ENCODE results near the gene WDPCP. TPM values are rescaled to one million over a fixed set of nuclear protein-coding genes. Genes with fewer than 3 reads are reported as not detected.

The WDPCP gene
- total and polyA plus RNA-seq, 4 donors: 1.1 to 7.6 (median 2.7) TPM

DNA sequence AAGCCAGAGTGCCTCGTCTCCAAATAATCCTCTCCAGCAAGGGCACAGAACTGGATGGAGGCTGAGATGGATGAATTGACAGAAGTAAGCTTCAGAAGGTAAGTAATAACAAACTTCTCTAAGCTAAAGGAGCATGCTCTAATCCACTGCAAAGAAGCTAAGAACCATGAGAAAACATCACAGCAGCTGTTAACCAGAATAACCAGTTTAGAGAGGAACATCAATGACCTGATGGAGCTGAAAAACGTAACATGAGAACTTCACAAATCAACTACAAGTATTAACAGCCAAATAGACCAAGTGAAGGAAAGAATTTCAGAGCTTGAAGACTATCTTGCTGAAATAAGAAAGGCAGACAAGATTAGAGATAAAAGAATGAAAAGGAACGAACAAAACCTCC lies 32.3 kb downstream of the WDPCP start:
- Histone ChIP-seq H3K36me3 (ENCODE audit: control insufficient read depth in 4 of 4, insufficient read depth in 3 of 4, low read depth in 1 of 4, low read length in 3 of 4) (no peaks in the 10 kb centered on the region), H3K4me3 (ENCODE audit: low read depth in 1 of 3, low read length in 3 of 3) (no peak overlapping the region), H3K9me3 (ENCODE audit: control insufficient read depth in 4 of 4, low read length in 3 of 4) (no peaks in the 10 kb centered on the region), H3K27ac (ENCODE audit: low read depth in 1 of 2, low read length in 2 of 2) (no peak overlapping the region), H3K27me3 (ENCODE audit: control insufficient read depth in 4 of 4, insufficient read depth in 4 of 4, low read length in 3 of 4) (no peaks in the 10 kb centered on the region), H3K4me1 (ENCODE audit: control insufficient read depth in 4 of 4, insufficient read depth in 4 of 4, low read length in 3 of 4) (no peaks in the 10 kb centered on the region), H3K9ac (ENCODE audit: low read depth in 1 of 2, low read length in 2 of 2) (no peak overlapping the region)
- TF ChIP-seq RXRA (IDR thresholded peaks at IDR 0.05): no peak
- no peak for TF ChIP-seq YY1 (IDR thresholded peaks at IDR 0.05)
- TF ChIP-seq FOXA1 (IDR thresholded peaks at IDR 0.05): no peak
- TF ChIP-seq HNF4A (conservative IDR thresholded peaks at IDR 0.05): no peak
- TF ChIP-seq, protein P1, sequence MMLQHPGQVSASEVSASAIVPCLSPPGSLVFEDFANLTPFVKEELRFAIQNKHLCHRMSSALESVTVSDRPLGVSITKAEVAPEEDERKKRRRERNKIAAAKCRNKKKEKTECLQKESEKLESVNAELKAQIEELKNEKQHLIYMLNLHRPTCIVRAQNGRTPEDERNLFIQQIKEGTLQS (IDR thresholded peaks at IDR 0.05): no peak
- TF ChIP-seq GABPA (IDR thresholded peaks at IDR 0.05 in 1 of 2, conservative IDR thresholded peaks at IDR 0.05 in 1 of 2): no peak
- TF ChIP-seq, protein P2, sequence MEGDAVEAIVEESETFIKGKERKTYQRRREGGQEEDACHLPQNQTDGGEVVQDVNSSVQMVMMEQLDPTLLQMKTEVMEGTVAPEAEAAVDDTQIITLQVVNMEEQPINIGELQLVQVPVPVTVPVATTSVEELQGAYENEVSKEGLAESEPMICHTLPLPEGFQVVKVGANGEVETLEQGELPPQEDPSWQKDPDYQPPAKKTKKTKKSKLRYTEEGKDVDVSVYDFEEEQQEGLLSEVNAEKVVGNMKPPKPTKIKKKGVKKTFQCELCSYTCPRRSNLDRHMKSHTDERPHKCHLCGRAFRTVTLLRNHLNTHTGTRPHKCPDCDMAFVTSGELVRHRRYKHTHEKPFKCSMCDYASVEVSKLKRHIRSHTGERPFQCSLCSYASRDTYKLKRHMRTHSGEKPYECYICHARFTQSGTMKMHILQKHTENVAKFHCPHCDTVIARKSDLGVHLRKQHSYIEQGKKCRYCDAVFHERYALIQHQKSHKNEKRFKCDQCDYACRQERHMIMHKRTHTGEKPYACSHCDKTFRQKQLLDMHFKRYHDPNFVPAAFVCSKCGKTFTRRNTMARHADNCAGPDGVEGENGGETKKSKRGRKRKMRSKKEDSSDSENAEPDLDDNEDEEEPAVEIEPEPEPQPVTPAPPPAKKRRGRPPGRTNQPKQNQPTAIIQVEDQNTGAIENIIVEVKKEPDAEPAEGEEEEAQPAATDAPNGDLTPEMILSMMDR (IDR thresholded peaks at IDR 0.05; ENCODE audit: low read depth, low read length, missing input control): no peak
- TF ChIP-seq, protein P3, sequence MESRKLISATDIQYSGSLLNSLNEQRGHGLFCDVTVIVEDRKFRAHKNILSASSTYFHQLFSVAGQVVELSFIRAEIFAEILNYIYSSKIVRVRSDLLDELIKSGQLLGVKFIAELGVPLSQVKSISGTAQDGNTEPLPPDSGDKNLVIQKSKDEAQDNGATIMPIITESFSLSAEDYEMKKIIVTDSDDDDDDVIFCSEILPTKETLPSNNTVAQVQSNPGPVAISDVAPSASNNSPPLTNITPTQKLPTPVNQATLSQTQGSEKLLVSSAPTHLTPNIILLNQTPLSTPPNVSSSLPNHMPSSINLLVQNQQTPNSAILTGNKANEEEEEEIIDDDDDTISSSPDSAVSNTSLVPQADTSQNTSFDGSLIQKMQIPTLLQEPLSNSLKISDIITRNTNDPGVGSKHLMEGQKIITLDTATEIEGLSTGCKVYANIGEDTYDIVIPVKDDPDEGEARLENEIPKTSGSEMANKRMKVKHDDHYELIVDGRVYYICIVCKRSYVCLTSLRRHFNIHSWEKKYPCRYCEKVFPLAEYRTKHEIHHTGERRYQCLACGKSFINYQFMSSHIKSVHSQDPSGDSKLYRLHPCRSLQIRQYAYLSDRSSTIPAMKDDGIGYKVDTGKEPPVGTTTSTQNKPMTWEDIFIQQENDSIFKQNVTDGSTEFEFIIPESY (IDR thresholded peaks at IDR 0.05): no peak
- TF ChIP-seq EGR1 (IDR thresholded peaks at IDR 0.05; ENCODE audit: low read depth in 2 of 2): no peak
- 94% methylated on average over 3 of the region's 3 CpGs for WGBS
- no peak for DNase-seq (ENCODE audit: low spot score)

DNA sequence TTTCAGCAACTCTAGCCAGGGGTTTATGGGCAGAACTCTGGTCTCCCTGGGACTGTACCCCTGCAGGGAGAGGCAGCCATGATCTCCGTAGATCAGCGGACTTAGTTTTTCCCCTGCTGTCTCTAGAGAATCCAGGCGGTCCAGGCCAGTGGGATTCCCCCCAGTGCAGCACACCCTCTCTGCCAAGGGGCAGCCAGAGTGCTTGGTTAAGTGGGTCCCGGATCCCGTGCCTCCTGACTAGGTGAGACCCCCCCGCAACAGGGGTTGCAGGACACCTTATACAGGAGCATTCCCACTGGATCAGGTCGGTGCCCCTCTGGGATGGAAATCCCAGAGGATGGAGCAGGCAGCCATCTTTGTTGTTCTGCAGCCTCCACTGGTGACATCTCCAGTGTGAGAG lies 33.0 kb downstream of the WDPCP start:
- no peak for DNase-seq (ENCODE audit: low spot score)

DNA sequence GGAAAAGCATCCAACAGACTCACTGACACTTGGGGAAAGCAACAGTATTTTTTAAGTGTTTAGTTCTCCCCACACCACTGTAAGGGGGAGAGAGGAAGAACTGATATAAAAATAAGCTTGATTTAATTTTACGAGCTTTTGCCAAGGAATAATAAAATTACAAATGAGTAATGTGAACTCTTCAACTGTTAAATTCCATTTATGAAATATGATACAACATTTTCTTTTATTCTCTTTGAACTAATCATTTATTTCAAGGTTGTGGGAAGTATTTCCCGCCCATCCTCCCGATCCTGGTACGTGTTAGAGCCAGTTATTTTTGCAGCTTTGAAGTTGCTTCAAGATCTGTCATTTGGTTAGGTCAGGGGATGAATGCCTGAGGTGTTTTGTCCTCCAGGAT lies 35.2 kb downstream of the WDPCP start:
- TF ChIP-seq HNF4G (IDR thresholded peaks at IDR 0.05): no peak
- no peak for TF ChIP-seq FOXA1 (IDR thresholded peaks at IDR 0.05)
- no peak for TF ChIP-seq FOXA2 (IDR thresholded peaks at IDR 0.05)
- TF ChIP-seq RAD21 (IDR thresholded peaks at IDR 0.05): no peak
- TF ChIP-seq, protein P1 (IDR thresholded peaks at IDR 0.05): no peak
- TF ChIP-seq GABPA (IDR thresholded peaks at IDR 0.05 in 1 of 2, conservative IDR thresholded peaks at IDR 0.05 in 1 of 2): no peak
- 93% methylated on average over 4 of the region's 4 CpGs for WGBS
- Histone ChIP-seq H3K9me3 (ENCODE audit: control insufficient read depth in 4 of 4, low read length in 3 of 4) (no peaks in the 10 kb centered on the region), H3K36me3 (ENCODE audit: control insufficient read depth in 4 of 4, insufficient read depth in 3 of 4, low read depth in 1 of 4, low read length in 3 of 4) (no peaks in the 10 kb centered on the region), H3K27me3 (ENCODE audit: control insufficient read depth in 4 of 4, insufficient read depth in 4 of 4, low read length in 3 of 4) (no peaks in the 10 kb centered on the region), H3K27ac (ENCODE audit: low read depth in 1 of 2, low read length in 2 of 2) (no peak overlapping the region), H3K4me1 (ENCODE audit: control insufficient read depth in 4 of 4, insufficient read depth in 4 of 4, low read length in 3 of 4) (no peaks in the 10 kb centered on the region), H3K9ac (ENCODE audit: low read depth in 1 of 2, low read length in 2 of 2) (no peak overlapping the region), H3K4me3 (ENCODE audit: low read depth in 1 of 3, low read length in 3 of 3) (no peak overlapping the region)
- DNase-seq (ENCODE audit: low spot score): no peak

More for the DNA sequence above, 33.0 kb downstream of the WDPCP start:
- Histone ChIP-seq H3K27ac (ENCODE audit: low read depth in 1 of 2, low read length in 2 of 2) (no peak overlapping the region), H3K27me3 (ENCODE audit: control insufficient read depth in 4 of 4, insufficient read depth in 4 of 4, low read length in 3 of 4) (no peaks in the 10 kb centered on the region), H3K4me1 (ENCODE audit: control insufficient read depth in 4 of 4, insufficient read depth in 4 of 4, low read length in 3 of 4) (no peaks in the 10 kb centered on the region), H3K9me3 (ENCODE audit: control insufficient read depth in 4 of 4, low read length in 3 of 4) (no peaks in the 10 kb centered on the region), H3K36me3 (ENCODE audit: control insufficient read depth in 4 of 4, insufficient read depth in 3 of 4, low read depth in 1 of 4, low read length in 3 of 4) (no peaks in the 10 kb centered on the region), H3K9ac (ENCODE audit: low read depth in 1 of 2, low read length in 2 of 2) (no peak overlapping the region), H3K4me3 (ENCODE audit: low read depth in 1 of 3, low read length in 3 of 3) (no peak overlapping the region)
- WGBS: 97% methylated on average over 7 of the region's 7 CpGs
- TF ChIP-seq SP1 (IDR thresholded peaks at IDR 0.05): no peak
- no peak for TF ChIP-seq FOXA2 (IDR thresholded peaks at IDR 0.05)
- no peak for TF ChIP-seq RAD21 (IDR thresholded peaks at IDR 0.05)
- TF ChIP-seq HNF4A (conservative IDR thresholded peaks at IDR 0.05): no peak
- TF ChIP-seq, protein P1 (IDR thresholded peaks at IDR 0.05): no peak
- no peak for TF ChIP-seq NR2F2 (IDR thresholded peaks at IDR 0.05)
